Heart left ventricle (tissue), 13 donors: ENCODE data around the gene GAS7.

Source experiments
- CTCF ChIP-seq, 12 donors: fragments of 200-600 bp; sonication (generic) in 4 of 12; IDR thresholded peaks; one replicate each; pipeline versions ENCODE4 v1.5.0 to v1.8.0; 2018 to 2022; ENCODE audit warnings: antibody characterized with exemption in 12 of 12, mild to moderate bottlenecking in 5 of 12
- POLR2A ChIP-seq, 2 donors: fragments of 450-650 bp; IDR thresholded peaks; one replicate each; pipeline ENCODE4 v1.6.1; 2017; ENCODE audit warnings: antibody characterized with exemption in 2 of 2, mild to moderate bottlenecking in 2 of 2, moderate library complexity in 2 of 2
- donor health status: ischemic (EF 13 %, LVEDD 7.1; RV severe dilation, severe dysfunction).
- donor health status: DM: no; HTN: yes; CAD: no.
- donor health status: DM: no; HTN: no; CAD: no.
- donor health status: ischemic (EF 25% LVEDD 6.9; RV normal size, moderate dysfunction).
- donor health status: ischemic (EF 25% LVEDD 5.7; RV mildly dilated, moderate dysfunction).
- donor health status: ischemic (EF 35%, LVEDD 5.7; RV mildly dilated, moderate dysfunction).
- donor health status: nonischemic (EF 11% LVEDD 7.7; RV severe dilation, severe dysfunction).
- donor health status: DM: yes; HTN: yes; CAD: no.
- donor health status: PGD.
- donor health status: ischemic (EF 29% LVEDD 5.4; RV normal size, mild dysfunction).
- donor health status: nonischemic (EF 23%, LVEDD 6.1; RV moderate dilation, normal function).

GRCh38 chr17:10092595-10092994 lies 105.8 kb downstream of the GAS7 start:
- TF ChIP-seq CTCF (IDR thresholded peaks at IDR 0.05) (no peak), POLR2A (IDR thresholded peaks at IDR 0.05) (no peak)
